Measurements from ENCODE around the gene NFIB. TPM values are rescaled to one million over a fixed set of nuclear protein-coding genes. Genes with fewer than 3 reads are reported as not detected.

Gene NFIB
- polyA plus RNA-seq, 1 of the 3 experiments (the other 2 are of a cell fraction): 9.2 TPM

DNA sequence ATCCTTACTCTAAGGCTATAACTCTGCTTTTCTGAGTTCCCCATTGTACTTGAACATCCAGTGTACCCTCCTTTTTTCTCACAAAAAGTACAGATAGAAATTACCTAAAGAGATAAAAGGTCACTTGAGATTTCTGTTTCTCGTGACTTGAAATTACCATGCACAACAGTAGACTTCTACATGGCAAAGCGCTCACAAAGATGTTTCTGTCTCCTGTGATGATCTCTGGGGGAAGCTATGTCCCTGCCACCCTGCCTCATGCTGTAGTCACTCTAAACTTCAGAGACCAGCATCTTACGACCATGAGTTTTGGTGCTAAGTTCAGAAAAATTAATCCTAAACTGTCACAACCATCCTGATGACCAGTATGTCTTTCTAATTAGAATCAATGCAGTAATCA, 36.2 kb downstream of the NFIB start:
- CTCF ChIA-PET: interaction anchor here (0.7 to 2.6 kb wide), 5 partner anchors 13 to 850 kb away, joined by 3 to 11 read pairs (median 3); no protein-coding TSS in a partner anchor
- peaks cover 89% of the 10 kb centered on the region for H3K79me2 ChIP-seq (ENCODE audit: insufficient read depth)
- no peaks in the 10 kb centered on the region; the same call in 1 of the 2 replicates for H4K20me1 ChIP-seq (ENCODE audit: insufficient read depth)

More for the DNA sequence above, 36.2 kb downstream of the NFIB start:
- H3K36me3 ChIP-seq (replicated peaks in 1 of 2; ENCODE audit: control insufficient read depth in 1 of 2, insufficient read depth in 2 of 2, low read length in 1 of 2): no peaks in the 10 kb centered on the region
- TF ChIP-seq EZH2phosphoT487 (IDR thresholded peaks at IDR 0.05; ENCODE audit: borderline replicate concordance, low read depth) (no peak), TEAD4 (IDR thresholded peaks at IDR 0.05; ENCODE audit: borderline replicate concordance, insufficient read depth) (no peak), EP300 (IDR thresholded peaks at IDR 0.05; ENCODE audit: borderline replicate concordance in 1 of 2, low read depth in 1 of 2, low read length in 1 of 2) (no peak), TCF12 (IDR thresholded peaks at IDR 0.05) (no peak), MXI1 (IDR thresholded peaks at IDR 0.05; ENCODE audit: low read depth, low read length) (no peak), FOXM1 (IDR thresholded peaks at IDR 0.05; ENCODE audit: low read depth) (no peak), YY1 (IDR thresholded peaks at IDR 0.05; ENCODE audit: low read depth) (no peak), RCOR1 (IDR thresholded peaks at IDR 0.05; ENCODE audit: low read length) (no peak), NFIC (IDR thresholded peaks at IDR 0.05; ENCODE audit: borderline replicate concordance) (no peak), GATA2 (CRISPR knock-in tag; IDR thresholded peaks at IDR 0.05) (no peak), RXRA (IDR thresholded peaks at IDR 0.05; ENCODE audit: borderline replicate concordance, low read depth) (no peak), ELF1 (IDR thresholded peaks at IDR 0.05) (no peak), REST (IDR thresholded peaks at IDR 0.05; ENCODE audit: low read depth, low read length) (no peak), RFX5 (IDR thresholded peaks at IDR 0.05; ENCODE audit: low read length) (no peak), SIN3A (IDR thresholded peaks at IDR 0.05; ENCODE audit: borderline replicate concordance, low read depth, low read length) (no peak)
- TF ChIP-seq, protein P1, sequence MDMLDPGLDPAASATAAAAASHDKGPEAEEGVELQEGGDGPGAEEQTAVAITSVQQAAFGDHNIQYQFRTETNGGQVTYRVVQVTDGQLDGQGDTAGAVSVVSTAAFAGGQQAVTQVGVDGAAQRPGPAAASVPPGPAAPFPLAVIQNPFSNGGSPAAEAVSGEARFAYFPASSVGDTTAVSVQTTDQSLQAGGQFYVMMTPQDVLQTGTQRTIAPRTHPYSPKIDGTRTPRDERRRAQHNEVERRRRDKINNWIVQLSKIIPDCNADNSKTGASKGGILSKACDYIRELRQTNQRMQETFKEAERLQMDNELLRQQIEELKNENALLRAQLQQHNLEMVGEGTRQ (IDR thresholded peaks at IDR 0.05; ENCODE audit: borderline replicate concordance, low read depth, low read length): no peak
- TF ChIP-seq, protein P2, sequence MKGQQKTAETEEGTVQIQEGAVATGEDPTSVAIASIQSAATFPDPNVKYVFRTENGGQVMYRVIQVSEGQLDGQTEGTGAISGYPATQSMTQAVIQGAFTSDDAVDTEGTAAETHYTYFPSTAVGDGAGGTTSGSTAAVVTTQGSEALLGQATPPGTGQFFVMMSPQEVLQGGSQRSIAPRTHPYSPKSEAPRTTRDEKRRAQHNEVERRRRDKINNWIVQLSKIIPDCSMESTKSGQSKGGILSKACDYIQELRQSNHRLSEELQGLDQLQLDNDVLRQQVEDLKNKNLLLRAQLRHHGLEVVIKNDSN (IDR thresholded peaks at IDR 0.05; ENCODE audit: borderline replicate concordance, low read depth): no peak
- TF ChIP-seq, protein P3, sequence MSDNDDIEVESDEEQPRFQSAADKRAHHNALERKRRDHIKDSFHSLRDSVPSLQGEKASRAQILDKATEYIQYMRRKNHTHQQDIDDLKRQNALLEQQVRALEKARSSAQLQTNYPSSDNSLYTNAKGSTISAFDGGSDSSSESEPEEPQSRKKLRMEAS (IDR thresholded peaks at IDR 0.05; ENCODE audit: low read depth): no peak
- TF ChIP-seq, protein P4, sequence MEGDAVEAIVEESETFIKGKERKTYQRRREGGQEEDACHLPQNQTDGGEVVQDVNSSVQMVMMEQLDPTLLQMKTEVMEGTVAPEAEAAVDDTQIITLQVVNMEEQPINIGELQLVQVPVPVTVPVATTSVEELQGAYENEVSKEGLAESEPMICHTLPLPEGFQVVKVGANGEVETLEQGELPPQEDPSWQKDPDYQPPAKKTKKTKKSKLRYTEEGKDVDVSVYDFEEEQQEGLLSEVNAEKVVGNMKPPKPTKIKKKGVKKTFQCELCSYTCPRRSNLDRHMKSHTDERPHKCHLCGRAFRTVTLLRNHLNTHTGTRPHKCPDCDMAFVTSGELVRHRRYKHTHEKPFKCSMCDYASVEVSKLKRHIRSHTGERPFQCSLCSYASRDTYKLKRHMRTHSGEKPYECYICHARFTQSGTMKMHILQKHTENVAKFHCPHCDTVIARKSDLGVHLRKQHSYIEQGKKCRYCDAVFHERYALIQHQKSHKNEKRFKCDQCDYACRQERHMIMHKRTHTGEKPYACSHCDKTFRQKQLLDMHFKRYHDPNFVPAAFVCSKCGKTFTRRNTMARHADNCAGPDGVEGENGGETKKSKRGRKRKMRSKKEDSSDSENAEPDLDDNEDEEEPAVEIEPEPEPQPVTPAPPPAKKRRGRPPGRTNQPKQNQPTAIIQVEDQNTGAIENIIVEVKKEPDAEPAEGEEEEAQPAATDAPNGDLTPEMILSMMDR (IDR thresholded peaks at IDR 0.05): no peak
- H3K9me3 ChIP-seq: no peaks in the 10 kb centered on the region
- no peak for DNase-seq
- 98% methylated on average over 3 of the region's 3 CpGs for WGBS (ENCODE audit: low lambda C conversion rate)
- H3K4me3 ChIP-seq (ENCODE audit: low read depth in 2 of 2, low read length in 1 of 2): no peak overlapping the region
- H3K9me2 ChIP-seq: no peaks in the 10 kb centered on the region
- POLR2A ChIA-PET: interaction anchor here (0.6 kb wide), 1 partner anchor 7 kb away, joined by 3 read pairs; no protein-coding TSS in a partner anchor
- no peak overlapping the region for H3K9ac ChIP-seq
- H2AFZ ChIP-seq (ENCODE audit: low read depth): no peak overlapping the region
- H3K27me3 ChIP-seq (ENCODE audit: insufficient read depth): no peaks in the 10 kb centered on the region
- H3K27ac ChIP-seq (ENCODE audit: low read depth in 2 of 2, low read length in 1 of 2): peak overlapping the region in 1 of 2 experiments; percentile 56; a peak in 3 of 4 replicates
- H3K4me2 ChIP-seq: peak overlapping the region; percentile 38; the same call in 1 of the 2 replicates
- peaks cover 50 to 57% of the 10 kb centered on the region in 2 experiments for H3K4me1 ChIP-seq (ENCODE audit: control insufficient read depth in 1 of 2, insufficient read depth in 2 of 2, low read depth in 1 of 2, low read length in 1 of 2)
- peaks cover 17% of the 10 kb centered on the region for H3F3A ChIP-seq (replicated peaks; ENCODE audit: insufficient read depth)

Data from SK-N-SH (cell line).